TTC549 (cell line): ENCODE measurements around the gene GNB1L.
A peak's percentile ranks its signal among the peaks of the same experiment; 100 is the strongest.

Source experiments
- FAIRE-seq: peaks from 2 replicates; lab custom pipeline; 2012; peaks lifted over from hg19 to GRCh38; lab: Jason Lieb, UNC

The GNB1L gene

GRCh38 chr22:19876314-19876940 is 21.8 kb upstream of the GNB1L start:
- FAIRE-seq: no peak

- no peak for FAIRE-seq
Measured at GRCh38 chr22:19875531-19876313, 21.0 kb upstream of the GNB1L start.

- no peak for FAIRE-seq
Measured at GRCh38 chr22:19875061-19875530, 20.4 kb upstream of the GNB1L start.

GRCh38 chr22:19874307-19875060 is 19.8 kb upstream of the GNB1L start:
- no peak for FAIRE-seq

- no peak for FAIRE-seq
Measured at GRCh38 chr22:19873960-19874306, 19.3 kb upstream of the GNB1L start.

GRCh38 chr22:19873138-19873959 is 18.7 kb upstream of the GNB1L start:
- no peak for FAIRE-seq

GRCh38 chr22:19872779-19873137 is 18.1 kb upstream of the GNB1L start:
- FAIRE-seq: no peak

- no peak for FAIRE-seq
Measured at GRCh38 chr22:19871845-19872778, 17.4 kb upstream of the GNB1L start.

- FAIRE-seq: no peak
Measured at GRCh38 chr22:19871023-19871844, 16.6 kb upstream of the GNB1L start.

- no peak for FAIRE-seq
Measured at GRCh38 chr22:19870153-19871022, 15.7 kb upstream of the GNB1L start.

- no peak for FAIRE-seq
Measured at GRCh38 chr22:19869497-19870152, 15.0 kb upstream of the GNB1L start.

GRCh38 chr22:19868773-19869471 is 14.2 kb upstream of the GNB1L start:
- no peak for FAIRE-seq

GRCh38 chr22:19868333-19868732 is 13.7 kb upstream of the GNB1L start:
- FAIRE-seq: no peak

- no peak for FAIRE-seq
Measured at GRCh38 chr22:19867617-19868016, 12.9 kb upstream of the GNB1L start.

- FAIRE-seq: peak; percentile 7
Measured at GRCh38 chr22:19866665-19867009, 12.0 kb upstream of the GNB1L start.

GRCh38 chr22:19865141-19865829 is 10.6 kb upstream of the GNB1L start:
- FAIRE-seq: no peak

- FAIRE-seq: no peak
Measured at GRCh38 chr22:19864538-19865106, 9.9 kb upstream of the GNB1L start.
